Measurements from ENCODE around the gene PPP1R12A.

The PPP1R12A gene

GRCh38 chr12:79763766-79764452 is 171.0 kb downstream of the PPP1R12A start:
- DNase-seq: no peak

GRCh38 chr12:79761341-79761740 is 173.6 kb downstream of the PPP1R12A start:
- DNase-seq: no peak

- peak; percentile 25 for DNase-seq
Observed at GRCh38 chr12:79747274-79747673, 187.6 kb downstream of the PPP1R12A start.

GRCh38 chr12:79737875-79738718 is 196.8 kb downstream of the PPP1R12A start:
- peak; percentile 78 for DNase-seq

GRCh38 chr12:79732638-79733037 is 202.3 kb downstream of the PPP1R12A start:
- no peak for DNase-seq

GRCh38 chr12:79725987-79726386 is 208.9 kb downstream of the PPP1R12A start:
- peak; percentile 92 for DNase-seq

Data from fibroblast of upper back skin (primary cell).